IMR-90 (cell line): ENCODE measurements around the gene RNF217.

Experiments
- BHLHE40 ChIP-seq: fragments of 150-350 bp; IDR thresholded peaks from 2 replicates; pipeline ENCODE4 v1.6.1; 2016; ENCODE audit warnings: mild to moderate bottlenecking, low read depth, low read length
- CEBPB ChIP-seq: IDR thresholded peaks from 2 replicates; pipeline ENCODE4 v1.6.1; 2012; ENCODE audit warnings: low read depth, low read length, improper control_type of control experiment
- CHD1 ChIP-seq: IDR thresholded peaks from 2 replicates; pipeline ENCODE4 v1.6.1; 2012; ENCODE audit warnings: low read depth, low read length, improper control_type of control experiment
- MAFK ChIP-seq: IDR thresholded peaks from 2 replicates; pipeline ENCODE4 v1.6.1; 2012; ENCODE audit warnings: low read depth, low read length, improper control_type of control experiment
- MAZ ChIP-seq: IDR thresholded peaks from 2 replicates; pipeline ENCODE4 v1.6.1; 2012; ENCODE audit warnings: low read depth, mild to moderate bottlenecking, low read length, improper control_type of control experiment, moderate library complexity, borderline replicate concordance
- NFE2L2 ChIP-seq: fragments of 150-350 bp; IDR thresholded peaks from 2 replicates; pipeline ENCODE4 v1.6.1; 2016; ENCODE audit warnings: low read depth, mild to moderate bottlenecking, low read length
- POLR2A ChIP-seq: IDR thresholded peaks from 2 replicates; pipeline ENCODE4 v1.6.1; 2012; ENCODE audit warnings: mild to moderate bottlenecking, low read depth, low read length
- RAD21 ChIP-seq: IDR thresholded peaks from 2 replicates; pipeline ENCODE4 v1.6.1; 2012; ENCODE audit warnings: low read length, improper control_type of control experiment
- RCOR1 ChIP-seq: IDR thresholded peaks from 2 replicates; pipeline ENCODE4 v1.6.1; 2012; ENCODE audit warnings: mild to moderate bottlenecking, low read length, improper control_type of control experiment; ENCODE audit not compliant: insufficient replicate concordance
- RFX5 ChIP-seq: IDR thresholded peaks from 2 replicates; pipeline ENCODE4 v1.8.0; 2012; ENCODE audit warnings: low read depth, mild to moderate bottlenecking, low read length, moderate library complexity
- TF ChIP-seq, protein P1 (sequence below): conservative IDR thresholded peaks from 2 replicates; pipeline ENCODE4 v1.5.1; 2012; ENCODE audit warnings: mild to moderate bottlenecking, low read depth, low read length, improper control_type of control experiment
- TF ChIP-seq, protein P2 (sequence below): fragments of 150-350 bp; IDR thresholded peaks from 2 replicates; pipeline ENCODE4 v1.6.1; 2017; ENCODE audit warnings: mild to moderate bottlenecking, antibody characterized with exemption, low read length, low read depth
- TF ChIP-seq, protein P3 (sequence below): fragments of 150-350 bp; IDR thresholded peaks from 2 replicates; pipeline ENCODE4 v1.6.1; 2016; ENCODE audit warnings: low read depth, mild to moderate bottlenecking, low read length, moderate library complexity, borderline replicate concordance

DNA sequence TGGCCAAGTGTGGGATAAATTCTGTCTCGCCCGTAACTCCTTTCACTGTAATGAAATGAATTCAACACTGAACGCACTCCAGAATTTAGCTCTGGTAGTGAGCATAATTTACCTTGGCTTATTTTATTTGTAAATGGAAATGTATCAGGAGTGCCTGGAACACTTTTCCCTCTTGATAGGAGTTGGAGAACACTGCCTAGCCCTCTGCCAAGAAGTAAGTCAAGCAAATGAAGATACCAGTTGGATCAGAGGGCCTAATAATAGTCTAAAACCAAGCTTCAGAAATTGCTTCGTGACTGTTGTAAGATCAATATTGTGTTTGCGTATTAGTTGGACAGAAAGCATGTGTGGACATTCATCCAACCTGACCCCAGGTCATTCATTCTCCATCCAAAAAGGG, 126.7 kb downstream of the RNF217 start:
- TF ChIP-seq, protein P1, sequence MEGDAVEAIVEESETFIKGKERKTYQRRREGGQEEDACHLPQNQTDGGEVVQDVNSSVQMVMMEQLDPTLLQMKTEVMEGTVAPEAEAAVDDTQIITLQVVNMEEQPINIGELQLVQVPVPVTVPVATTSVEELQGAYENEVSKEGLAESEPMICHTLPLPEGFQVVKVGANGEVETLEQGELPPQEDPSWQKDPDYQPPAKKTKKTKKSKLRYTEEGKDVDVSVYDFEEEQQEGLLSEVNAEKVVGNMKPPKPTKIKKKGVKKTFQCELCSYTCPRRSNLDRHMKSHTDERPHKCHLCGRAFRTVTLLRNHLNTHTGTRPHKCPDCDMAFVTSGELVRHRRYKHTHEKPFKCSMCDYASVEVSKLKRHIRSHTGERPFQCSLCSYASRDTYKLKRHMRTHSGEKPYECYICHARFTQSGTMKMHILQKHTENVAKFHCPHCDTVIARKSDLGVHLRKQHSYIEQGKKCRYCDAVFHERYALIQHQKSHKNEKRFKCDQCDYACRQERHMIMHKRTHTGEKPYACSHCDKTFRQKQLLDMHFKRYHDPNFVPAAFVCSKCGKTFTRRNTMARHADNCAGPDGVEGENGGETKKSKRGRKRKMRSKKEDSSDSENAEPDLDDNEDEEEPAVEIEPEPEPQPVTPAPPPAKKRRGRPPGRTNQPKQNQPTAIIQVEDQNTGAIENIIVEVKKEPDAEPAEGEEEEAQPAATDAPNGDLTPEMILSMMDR = no peak
- no peak for TF ChIP-seq RAD21
- no peak for TF ChIP-seq RCOR1
- TF ChIP-seq POLR2A = no peak
- TF ChIP-seq CEBPB = no peak
- no peak for TF ChIP-seq RFX5
- TF ChIP-seq, protein P2, sequence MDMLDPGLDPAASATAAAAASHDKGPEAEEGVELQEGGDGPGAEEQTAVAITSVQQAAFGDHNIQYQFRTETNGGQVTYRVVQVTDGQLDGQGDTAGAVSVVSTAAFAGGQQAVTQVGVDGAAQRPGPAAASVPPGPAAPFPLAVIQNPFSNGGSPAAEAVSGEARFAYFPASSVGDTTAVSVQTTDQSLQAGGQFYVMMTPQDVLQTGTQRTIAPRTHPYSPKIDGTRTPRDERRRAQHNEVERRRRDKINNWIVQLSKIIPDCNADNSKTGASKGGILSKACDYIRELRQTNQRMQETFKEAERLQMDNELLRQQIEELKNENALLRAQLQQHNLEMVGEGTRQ = no peak
- no peak for TF ChIP-seq MAFK
- TF ChIP-seq, protein P3, sequence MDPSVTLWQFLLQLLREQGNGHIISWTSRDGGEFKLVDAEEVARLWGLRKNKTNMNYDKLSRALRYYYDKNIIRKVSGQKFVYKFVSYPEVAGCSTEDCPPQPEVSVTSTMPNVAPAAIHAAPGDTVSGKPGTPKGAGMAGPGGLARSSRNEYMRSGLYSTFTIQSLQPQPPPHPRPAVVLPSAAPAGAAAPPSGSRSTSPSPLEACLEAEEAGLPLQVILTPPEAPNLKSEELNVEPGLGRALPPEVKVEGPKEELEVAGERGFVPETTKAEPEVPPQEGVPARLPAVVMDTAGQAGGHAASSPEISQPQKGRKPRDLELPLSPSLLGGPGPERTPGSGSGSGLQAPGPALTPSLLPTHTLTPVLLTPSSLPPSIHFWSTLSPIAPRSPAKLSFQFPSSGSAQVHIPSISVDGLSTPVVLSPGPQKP = no peak
- TF ChIP-seq CHD1 = no peak
- no peak for TF ChIP-seq MAZ
- no peak for TF ChIP-seq BHLHE40
- TF ChIP-seq NFE2L2 = no peak
